ENCODE results near the gene AQP12B. TPM values are rescaled to one million over a fixed set of nuclear protein-coding genes. Genes with fewer than 3 reads are reported as not detected.

The AQP12B gene
- total RNA-seq, 1 experiment from 2014 or later, result not detected

DNA sequence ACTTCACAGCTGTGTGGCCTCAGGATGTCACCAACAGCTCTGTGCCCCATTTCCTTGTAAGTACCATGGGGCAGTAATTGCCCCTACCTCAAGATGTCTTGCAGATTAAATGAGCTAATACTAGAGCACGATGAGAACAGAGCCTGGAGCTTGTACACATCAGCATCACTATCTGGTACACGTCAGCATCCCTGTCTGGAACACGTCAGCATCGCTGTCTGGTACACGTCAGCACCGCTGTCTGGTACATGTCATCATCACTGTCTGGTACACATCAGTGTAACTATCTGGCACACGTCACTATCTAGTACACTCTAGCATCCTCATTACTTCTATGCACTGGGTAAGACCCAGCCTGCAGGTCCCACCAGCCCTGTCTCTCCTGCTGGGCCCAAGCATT lies 46.1 kb upstream of the AQP12B start:
- TF ChIP-seq, protein P1, sequence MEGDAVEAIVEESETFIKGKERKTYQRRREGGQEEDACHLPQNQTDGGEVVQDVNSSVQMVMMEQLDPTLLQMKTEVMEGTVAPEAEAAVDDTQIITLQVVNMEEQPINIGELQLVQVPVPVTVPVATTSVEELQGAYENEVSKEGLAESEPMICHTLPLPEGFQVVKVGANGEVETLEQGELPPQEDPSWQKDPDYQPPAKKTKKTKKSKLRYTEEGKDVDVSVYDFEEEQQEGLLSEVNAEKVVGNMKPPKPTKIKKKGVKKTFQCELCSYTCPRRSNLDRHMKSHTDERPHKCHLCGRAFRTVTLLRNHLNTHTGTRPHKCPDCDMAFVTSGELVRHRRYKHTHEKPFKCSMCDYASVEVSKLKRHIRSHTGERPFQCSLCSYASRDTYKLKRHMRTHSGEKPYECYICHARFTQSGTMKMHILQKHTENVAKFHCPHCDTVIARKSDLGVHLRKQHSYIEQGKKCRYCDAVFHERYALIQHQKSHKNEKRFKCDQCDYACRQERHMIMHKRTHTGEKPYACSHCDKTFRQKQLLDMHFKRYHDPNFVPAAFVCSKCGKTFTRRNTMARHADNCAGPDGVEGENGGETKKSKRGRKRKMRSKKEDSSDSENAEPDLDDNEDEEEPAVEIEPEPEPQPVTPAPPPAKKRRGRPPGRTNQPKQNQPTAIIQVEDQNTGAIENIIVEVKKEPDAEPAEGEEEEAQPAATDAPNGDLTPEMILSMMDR (IDR thresholded peaks at IDR 0.05; ENCODE audit: unreplicated experiment), result no peak
- no peak for DNase-seq
- CTCF ChIA-PET, result interaction anchor here (0.5 kb wide), 1 partner anchor 11 kb away, joined by 8 read pairs; no protein-coding TSS in a partner anchor
- H3K9me3 Mint-ChIP-seq (ENCODE audit: low read depth, unreplicated experiment), result no peaks in the 10 kb centered on the region
- no peaks in the 10 kb centered on the region for H3K27me3 Mint-ChIP-seq (ENCODE audit: unreplicated experiment)
- BruUV-seq (replicated peaks), result no TSS peak
- no peaks in the 10 kb centered on the region for H3K4me1 Mint-ChIP-seq (ENCODE audit: low read depth, unreplicated experiment)
- intact Hi-C loops (cut with micrococcal nuclease; ENCODE audit: unreplicated experiment), result no loop called here
- no peak overlapping the region for H3K4me3 Mint-ChIP-seq (ENCODE audit: low read depth, unreplicated experiment)
- peaks cover 67% of the 10 kb centered on the region for H3K36me3 Mint-ChIP-seq (ENCODE audit: insufficient read depth, unreplicated experiment)
- no peak overlapping the region for H3K27ac Mint-ChIP-seq (ENCODE audit: unreplicated experiment)

DNA sequence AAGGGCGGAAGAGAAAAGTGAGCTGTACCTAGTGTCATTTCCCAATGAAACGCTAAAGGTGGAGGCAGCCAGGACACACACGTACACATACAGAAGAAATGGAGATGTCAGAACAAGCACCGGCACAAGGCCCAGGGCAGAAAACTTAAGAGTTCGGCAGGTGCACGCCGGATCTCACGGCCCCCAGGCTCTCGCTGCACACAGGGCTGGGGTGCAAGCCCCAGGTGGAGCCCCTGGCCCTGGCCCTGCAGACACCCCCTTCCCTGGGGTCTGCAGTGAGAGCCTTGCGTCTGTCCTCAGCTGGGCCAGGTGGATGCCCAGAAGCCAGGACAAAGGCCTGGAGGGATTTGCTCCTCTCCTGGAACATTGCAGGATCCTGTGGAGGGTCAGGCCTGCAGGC lies 45.7 kb upstream of the AQP12B start:
- Mint-ChIP-seq H3K27me3 (ENCODE audit: unreplicated experiment) (no peaks in the 10 kb centered on the region), H3K36me3 (ENCODE audit: insufficient read depth, unreplicated experiment) (peaks cover 68% of the 10 kb centered on the region), H3K9me3 (ENCODE audit: low read depth, unreplicated experiment) (no peaks in the 10 kb centered on the region), H3K4me1 (ENCODE audit: low read depth, unreplicated experiment) (no peaks in the 10 kb centered on the region), H3K27ac (ENCODE audit: unreplicated experiment) (no peak overlapping the region), H3K4me3 (ENCODE audit: low read depth, unreplicated experiment) (no peak overlapping the region)
- no peak for DNase-seq
- intact Hi-C loops (cut with micrococcal nuclease; ENCODE audit: unreplicated experiment), result no loop called here
- BruUV-seq (replicated peaks), result no TSS peak
- CTCF ChIA-PET, result interaction anchor here (0.5 kb wide), 1 partner anchor 11 kb away, joined by 8 read pairs; no protein-coding TSS in a partner anchor
- TF ChIP-seq, protein P1 (IDR thresholded peaks at IDR 0.05; ENCODE audit: unreplicated experiment), result no peak

DNA sequence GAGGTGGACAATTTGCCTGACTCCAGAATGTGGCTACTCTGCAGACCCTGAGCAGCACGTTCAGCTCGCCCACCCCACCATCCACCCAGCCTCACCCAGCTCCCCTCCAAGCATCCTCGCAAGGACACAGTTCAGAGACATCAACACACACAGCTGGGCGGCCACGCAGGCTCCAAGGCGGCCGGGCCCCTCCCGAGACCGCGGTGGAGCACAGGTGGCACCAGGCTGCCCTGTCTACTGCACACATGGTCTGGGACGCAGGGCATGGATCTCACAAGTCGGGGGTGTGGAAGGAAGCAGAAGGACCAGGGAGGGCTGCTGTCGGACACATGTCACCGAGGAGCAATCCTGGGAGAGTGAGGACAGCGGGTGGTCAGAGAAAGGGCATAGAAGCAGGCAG lies 45.2 kb upstream of the AQP12B start:
- no peaks in the 10 kb centered on the region for H3K27me3 Mint-ChIP-seq (ENCODE audit: unreplicated experiment)
- TF ChIP-seq, protein P1 (IDR thresholded peaks at IDR 0.05; ENCODE audit: unreplicated experiment), result no peak
- no peak for DNase-seq
- H3K4me1 Mint-ChIP-seq (ENCODE audit: low read depth, unreplicated experiment), result no peaks in the 10 kb centered on the region
- CTCF ChIA-PET, result no interaction called here
- peaks cover 68% of the 10 kb centered on the region for H3K36me3 Mint-ChIP-seq (ENCODE audit: insufficient read depth, unreplicated experiment)
- H3K4me3 Mint-ChIP-seq (ENCODE audit: low read depth, unreplicated experiment), result no peak overlapping the region
- H3K27ac Mint-ChIP-seq (ENCODE audit: unreplicated experiment), result no peak overlapping the region
- no peaks in the 10 kb centered on the region for H3K9me3 Mint-ChIP-seq (ENCODE audit: low read depth, unreplicated experiment)
- intact Hi-C loops (cut with micrococcal nuclease; ENCODE audit: unreplicated experiment), result no loop called here
- BruUV-seq (replicated peaks), result no TSS peak

DNA sequence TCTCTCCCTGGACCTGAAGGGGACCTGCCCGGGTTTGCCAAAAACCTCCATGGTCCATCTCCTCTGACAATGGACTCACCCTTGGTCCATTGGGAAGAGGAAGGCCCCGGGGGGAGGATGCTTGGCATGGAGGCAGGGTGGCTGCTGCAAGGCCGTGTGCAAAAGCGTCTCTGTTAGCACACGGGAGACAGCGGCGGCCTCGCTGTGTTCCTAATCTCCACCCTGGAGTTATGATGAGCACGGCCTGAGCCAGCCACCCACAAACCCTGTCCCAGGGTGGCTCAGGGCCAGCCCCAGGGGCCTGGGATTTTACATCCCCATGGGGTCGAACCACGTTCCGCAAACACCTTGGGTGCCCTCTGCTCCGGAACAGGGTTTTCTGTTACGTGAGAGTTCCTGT lies 44.8 kb upstream of the AQP12B start:
- Mint-ChIP-seq H3K27ac (ENCODE audit: unreplicated experiment) (no peak overlapping the region), H3K27me3 (ENCODE audit: unreplicated experiment) (no peaks in the 10 kb centered on the region), H3K4me1 (ENCODE audit: low read depth, unreplicated experiment) (no peaks in the 10 kb centered on the region), H3K36me3 (ENCODE audit: insufficient read depth, unreplicated experiment) (peaks cover 69% of the 10 kb centered on the region), H3K4me3 (ENCODE audit: low read depth, unreplicated experiment) (no peak overlapping the region), H3K9me3 (ENCODE audit: low read depth, unreplicated experiment) (no peaks in the 10 kb centered on the region)
- BruUV-seq (replicated peaks), result no TSS peak
- intact Hi-C loops (cut with micrococcal nuclease; ENCODE audit: unreplicated experiment), result no loop called here
- TF ChIP-seq, protein P1 (IDR thresholded peaks at IDR 0.05; ENCODE audit: unreplicated experiment), result no peak
- CTCF ChIA-PET, result no interaction called here
- no peak for DNase-seq

All from Calu3 (cell line).